VCaP (cell line): ENCODE data around the gene IL15RA.
"Not testable (repeated sequence)": the region's sequence is repeated elsewhere in the genome, so short reads cannot be mapped to it uniquely, and the experiment has no call there.

Experiments used
- H3K27ac ChIP-seq: fragments of 450-650 bp; 2 replicates; pipeline ENCODE4 v1.5.1; 2017
- TF ChIP-seq, protein P1 (sequence below): fragments of 450-650 bp; conservative IDR thresholded peaks from 2 replicates; pipeline ENCODE4 v1.5.1; 2017; ENCODE audit warnings: mild to moderate bottlenecking, moderate library complexity

Gene IL15RA

GRCh38 chr10:5961405-5962100, 15.8 kb downstream of the IL15RA start:
- no peak overlapping the region for H3K27ac ChIP-seq
- TF ChIP-seq, protein P1, sequence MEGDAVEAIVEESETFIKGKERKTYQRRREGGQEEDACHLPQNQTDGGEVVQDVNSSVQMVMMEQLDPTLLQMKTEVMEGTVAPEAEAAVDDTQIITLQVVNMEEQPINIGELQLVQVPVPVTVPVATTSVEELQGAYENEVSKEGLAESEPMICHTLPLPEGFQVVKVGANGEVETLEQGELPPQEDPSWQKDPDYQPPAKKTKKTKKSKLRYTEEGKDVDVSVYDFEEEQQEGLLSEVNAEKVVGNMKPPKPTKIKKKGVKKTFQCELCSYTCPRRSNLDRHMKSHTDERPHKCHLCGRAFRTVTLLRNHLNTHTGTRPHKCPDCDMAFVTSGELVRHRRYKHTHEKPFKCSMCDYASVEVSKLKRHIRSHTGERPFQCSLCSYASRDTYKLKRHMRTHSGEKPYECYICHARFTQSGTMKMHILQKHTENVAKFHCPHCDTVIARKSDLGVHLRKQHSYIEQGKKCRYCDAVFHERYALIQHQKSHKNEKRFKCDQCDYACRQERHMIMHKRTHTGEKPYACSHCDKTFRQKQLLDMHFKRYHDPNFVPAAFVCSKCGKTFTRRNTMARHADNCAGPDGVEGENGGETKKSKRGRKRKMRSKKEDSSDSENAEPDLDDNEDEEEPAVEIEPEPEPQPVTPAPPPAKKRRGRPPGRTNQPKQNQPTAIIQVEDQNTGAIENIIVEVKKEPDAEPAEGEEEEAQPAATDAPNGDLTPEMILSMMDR: no peak

- H3K27ac ChIP-seq: not testable (repeated sequence)
Observed at GRCh38 chr10:5960973-5961275, 16.4 kb downstream of the IL15RA start.

DNA sequence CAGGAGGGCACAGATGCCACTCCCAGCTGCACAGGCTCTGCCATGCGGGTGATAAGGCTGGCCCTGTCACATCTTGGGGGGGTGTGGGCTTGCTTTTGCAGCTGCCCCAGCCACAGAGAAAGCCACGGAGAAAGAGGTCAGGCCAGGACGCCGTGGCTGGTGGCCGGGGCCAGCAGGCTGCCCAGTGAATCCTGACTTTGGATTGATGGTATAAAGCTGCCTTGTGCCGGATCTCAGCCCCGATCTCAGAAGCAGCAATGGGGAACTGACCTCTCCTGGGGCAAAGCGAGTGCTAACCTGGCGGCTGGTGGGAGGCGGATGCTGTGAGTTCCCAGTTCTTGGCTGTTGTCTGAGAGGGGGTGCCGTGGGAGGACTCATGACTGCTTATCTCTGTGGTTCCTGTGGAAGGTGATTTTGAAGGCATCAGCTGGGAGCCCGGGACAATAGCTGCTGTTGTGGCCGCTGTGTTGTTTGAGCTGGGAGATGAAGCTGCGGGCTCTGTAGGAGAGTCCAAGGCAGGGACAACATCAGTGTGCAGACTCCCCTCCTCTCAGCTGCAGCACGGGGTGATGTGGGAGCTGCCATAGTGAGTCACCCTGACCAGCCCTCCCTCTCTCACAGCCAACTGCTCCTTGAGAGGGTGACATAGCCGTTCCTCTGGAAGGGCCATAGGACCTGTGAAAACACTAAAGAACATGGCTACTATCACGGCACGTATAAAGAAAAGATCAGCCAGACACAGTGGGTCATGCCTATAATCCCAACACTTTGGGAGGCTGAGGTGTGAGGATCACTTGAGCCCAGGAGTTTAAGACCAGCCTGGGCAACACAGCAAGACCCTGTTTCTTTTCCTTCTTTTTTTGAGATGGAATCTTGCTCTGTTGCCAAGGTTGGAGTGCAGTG, 17.0 kb downstream of the IL15RA start:
- H3K27ac ChIP-seq: no peak overlapping the region
- TF ChIP-seq, protein P1: no peak

GRCh38 chr10:5959581-5960069, 17.7 kb downstream of the IL15RA start:
- TF ChIP-seq, protein P1: no peak
- no peak overlapping the region for H3K27ac ChIP-seq

DNA sequence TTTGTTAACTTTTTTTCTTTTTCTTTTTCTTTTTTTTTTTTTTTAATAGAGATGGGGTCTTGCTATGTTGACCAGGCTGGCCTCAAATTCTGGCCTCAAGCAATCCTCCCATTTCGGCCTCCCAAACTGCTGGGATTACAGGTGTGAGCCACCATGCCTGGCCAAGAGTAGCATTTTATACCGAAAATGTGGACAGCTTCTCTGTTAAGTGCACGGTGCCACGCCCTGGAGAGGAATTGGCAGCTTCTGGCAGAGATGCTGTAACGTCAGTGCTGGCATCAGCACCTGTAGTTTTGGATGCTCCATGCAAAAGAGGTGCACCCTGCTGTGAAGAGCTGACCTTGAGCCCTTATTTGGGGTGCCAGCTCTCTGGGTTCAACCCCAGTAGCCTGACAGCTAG, 18.2 kb downstream of the IL15RA start:
- no peak overlapping the region for H3K27ac ChIP-seq
- TF ChIP-seq, protein P1: no peak

DNA sequence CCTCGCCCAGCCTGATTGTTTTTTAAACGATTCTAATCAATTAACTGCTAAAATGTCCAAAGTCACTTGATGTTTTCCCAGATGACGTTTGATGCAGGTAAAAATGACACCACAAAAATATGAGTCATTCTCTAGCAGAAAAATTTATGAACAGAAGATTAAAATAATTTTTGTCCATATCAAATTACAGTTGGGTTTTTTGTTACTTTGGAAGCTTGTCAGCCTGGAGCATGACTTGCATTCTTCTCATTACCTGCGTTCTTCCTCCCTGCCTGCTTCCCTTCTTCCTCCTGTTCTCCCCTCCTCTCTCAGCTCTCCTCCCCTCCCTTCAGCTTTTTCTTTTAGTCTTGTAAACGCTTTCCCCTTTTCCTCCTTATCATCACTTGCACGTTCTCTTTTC, 18.7 kb downstream of the IL15RA start:
- TF ChIP-seq, protein P1: no peak

DNA sequence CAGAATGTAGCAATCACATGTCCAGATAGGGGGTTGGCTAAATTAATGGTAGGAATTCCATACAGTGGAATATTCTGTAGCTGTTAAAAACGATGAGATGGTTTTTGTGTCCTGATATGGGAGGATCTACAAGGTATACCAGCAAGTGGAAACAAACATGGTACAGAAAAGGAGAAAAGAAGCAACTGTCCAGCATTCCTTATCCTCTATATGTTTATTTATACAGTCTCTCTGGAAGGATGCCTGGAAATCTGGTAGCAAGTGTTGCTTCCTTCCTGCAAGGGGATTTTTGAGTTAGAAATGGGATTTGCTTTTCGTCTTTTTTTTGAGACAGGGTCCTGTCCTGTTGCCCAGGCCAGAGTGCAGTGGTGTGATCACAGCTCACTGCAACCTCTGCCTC, 19.3 kb downstream of the IL15RA start:
- no peak overlapping the region for H3K27ac ChIP-seq
- TF ChIP-seq, protein P1: no peak

More for the DNA sequence above, 18.7 kb downstream of the IL15RA start:
- no peak overlapping the region for H3K27ac ChIP-seq
